OCI-M2 (cell line): ENCODE data around the gene TEX2.
"Not testable (repeated sequence)": the region's sequence is repeated elsewhere in the genome, so short reads cannot be mapped to it uniquely, and the experiment has no call there.

ENCODE experiments used
- DNase-seq: peaks from one replicate; lab custom pipeline; 2025; ENCODE audit not compliant: unreplicated experiment; lab: John Stamatoyannopoulos, UW

Gene TEX2

GRCh38 chr17:64123114-64123513 lies 139.9 kb downstream of the TEX2 start:
- DNase-seq: no peak

DNA sequence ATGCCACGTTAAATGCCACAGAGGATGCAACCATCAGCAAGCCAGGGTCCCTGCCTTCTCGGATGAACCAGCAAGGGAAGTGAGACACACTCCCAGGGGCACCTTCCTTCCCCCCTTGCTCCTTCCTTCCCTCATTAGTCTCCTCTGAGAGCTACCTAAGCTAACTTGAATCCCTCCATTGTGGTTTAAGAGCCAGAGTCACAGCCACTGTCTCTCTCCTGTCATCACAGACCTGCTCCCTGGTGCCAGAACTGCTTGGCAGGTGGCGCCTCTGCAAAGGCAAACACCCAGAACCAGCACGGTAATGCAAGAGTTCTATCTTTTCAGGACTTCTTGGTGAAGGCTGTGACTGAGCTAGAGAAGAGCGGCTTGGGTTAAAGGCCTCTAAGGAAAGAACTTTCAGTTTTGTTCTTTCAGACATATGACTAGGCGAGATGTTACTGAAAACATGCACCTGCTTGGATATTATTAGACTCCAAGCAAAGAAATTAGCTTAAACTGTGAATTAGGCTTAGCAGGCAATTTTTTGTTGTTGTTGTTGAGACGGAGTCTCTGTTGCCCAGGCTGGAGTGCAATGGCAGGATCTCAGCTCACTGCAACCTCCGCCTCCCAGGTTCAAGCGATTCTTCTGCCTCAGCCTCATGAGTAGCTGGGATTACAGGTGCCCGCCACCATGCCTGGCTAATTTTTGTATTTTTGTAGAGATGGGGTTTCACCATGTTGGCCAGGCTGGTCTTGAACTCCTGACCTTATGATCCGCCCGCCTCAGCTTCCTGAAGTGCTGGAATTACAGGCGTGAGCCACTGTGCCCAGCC lies 141.9 kb downstream of the TEX2 start:
- not testable (repeated sequence) for DNase-seq

- DNase-seq: no peak
Observed at GRCh38 chr17:64120159-64120810, 142.8 kb downstream of the TEX2 start.

- DNase-seq: peak; percentile 22
Observed at GRCh38 chr17:64117981-64118979, 144.8 kb downstream of the TEX2 start.

GRCh38 chr17:64115822-64116534 lies 147.1 kb downstream of the TEX2 start:
- no peak for DNase-seq

- DNase-seq: no peak
Observed at GRCh38 chr17:64115043-64115698, 147.9 kb downstream of the TEX2 start.

DNA sequence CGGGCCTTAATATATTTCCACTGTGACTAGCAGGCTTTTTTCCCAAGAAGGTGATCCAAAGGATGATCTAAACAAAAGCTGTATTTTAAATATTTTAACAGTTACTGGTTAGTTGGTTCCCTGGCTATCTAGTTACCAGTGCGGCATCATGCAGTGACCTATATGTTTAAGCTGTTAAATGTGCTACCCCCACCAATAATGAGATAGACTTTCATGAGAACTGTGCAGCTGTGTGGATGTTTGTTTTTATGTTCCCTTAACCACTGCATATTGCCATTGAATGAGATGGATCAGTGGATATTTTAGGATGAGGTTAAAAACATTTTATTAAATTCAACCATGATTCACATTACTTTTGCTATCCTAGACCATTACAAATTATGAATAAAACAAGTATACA lies 150.1 kb downstream of the TEX2 start:
- no peak for DNase-seq

- DNase-seq: no peak
Observed at GRCh38 chr17:64111831-64112230, 151.2 kb downstream of the TEX2 start.

- DNase-seq: no peak
Observed at GRCh38 chr17:64110379-64111152, 152.5 kb downstream of the TEX2 start.

DNA sequence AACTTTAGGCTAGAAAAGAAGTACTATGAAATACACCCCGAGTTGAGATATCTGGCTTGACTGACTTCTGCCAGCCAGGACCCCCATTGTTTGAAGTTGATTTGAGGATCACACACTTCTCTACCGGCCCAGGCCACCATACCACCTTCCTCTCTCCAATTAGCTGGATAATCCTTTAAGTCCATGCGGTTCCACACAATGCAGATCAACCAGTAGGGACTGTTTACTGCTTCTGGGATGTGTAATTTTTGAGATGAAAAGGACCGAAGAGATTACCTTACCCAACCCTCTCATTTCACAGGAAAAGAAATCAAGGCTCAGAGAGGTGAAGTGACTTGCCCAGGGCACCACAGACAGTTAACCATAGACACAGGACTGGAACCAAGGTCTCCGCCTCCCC lies 153.7 kb downstream of the TEX2 start:
- no peak for DNase-seq

- DNase-seq: no peak
Observed at GRCh38 chr17:64107500-64108236, 155.4 kb downstream of the TEX2 start.

GRCh38 chr17:64106918-64107317 lies 156.1 kb downstream of the TEX2 start:
- DNase-seq: no peak

DNA sequence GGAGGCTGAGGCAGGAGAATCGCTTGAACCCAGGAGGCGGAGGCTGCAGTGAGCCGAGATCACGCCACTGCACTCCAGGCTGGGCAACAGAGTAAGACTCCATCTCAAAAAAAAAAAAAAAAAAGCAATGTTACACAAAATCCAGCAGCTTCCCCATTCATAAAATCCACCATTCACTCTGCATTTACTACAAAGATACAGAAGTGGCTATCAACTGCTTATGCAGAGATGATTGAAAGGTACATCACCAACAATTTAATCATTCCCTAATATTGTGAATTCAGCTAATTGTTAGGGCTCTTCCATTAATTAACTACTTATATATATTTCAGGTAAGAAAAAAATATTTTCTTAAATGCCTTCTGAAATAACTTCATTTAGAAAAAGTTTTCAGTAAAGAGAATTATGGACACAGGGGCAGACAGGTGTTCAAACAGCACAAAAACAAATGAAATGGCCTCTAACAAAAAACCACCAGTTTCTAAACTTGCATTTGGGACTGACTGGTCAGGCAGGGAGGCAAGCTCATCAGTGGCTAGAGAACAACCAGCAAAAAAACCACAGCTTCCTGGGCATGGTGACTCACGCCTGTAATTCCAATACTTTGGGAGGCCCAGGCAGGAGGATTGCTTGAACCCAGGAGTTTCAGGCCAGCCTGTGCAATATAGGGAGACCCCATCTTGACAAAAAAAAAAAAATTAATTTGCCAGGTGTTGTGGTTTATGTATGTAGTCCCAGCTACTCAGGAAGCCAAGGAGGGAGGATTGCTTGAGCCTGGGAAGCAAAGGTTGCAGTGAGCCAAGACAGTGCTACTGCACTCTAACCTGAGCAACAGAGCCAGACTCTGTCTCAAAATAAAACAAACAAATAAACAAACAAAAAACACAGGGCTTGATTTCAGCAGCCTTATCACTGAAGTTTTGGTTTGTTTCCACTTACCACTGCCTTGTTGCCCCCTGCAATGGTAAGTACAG lies 159.4 kb downstream of the TEX2 start:
- no peak for DNase-seq

GRCh38 chr17:64102627-64103390 lies 160.3 kb downstream of the TEX2 start:
- no peak for DNase-seq

GRCh38 chr17:64099543-64099942 lies 163.5 kb downstream of the TEX2 start:
- no peak for DNase-seq
